HG03457 (cell line): ENCODE data around the gene SLC9A9.

ENCODE experiments used
- ATAC-seq: cut with Tn5 transposase; IDR thresholded peaks from one replicate; pipeline ENCODE4 v1.9.1; 2021; ENCODE audit warnings: moderate number of reproducible peaks; ENCODE audit not compliant: unreplicated experiment

SLC9A9 gene

DNA sequence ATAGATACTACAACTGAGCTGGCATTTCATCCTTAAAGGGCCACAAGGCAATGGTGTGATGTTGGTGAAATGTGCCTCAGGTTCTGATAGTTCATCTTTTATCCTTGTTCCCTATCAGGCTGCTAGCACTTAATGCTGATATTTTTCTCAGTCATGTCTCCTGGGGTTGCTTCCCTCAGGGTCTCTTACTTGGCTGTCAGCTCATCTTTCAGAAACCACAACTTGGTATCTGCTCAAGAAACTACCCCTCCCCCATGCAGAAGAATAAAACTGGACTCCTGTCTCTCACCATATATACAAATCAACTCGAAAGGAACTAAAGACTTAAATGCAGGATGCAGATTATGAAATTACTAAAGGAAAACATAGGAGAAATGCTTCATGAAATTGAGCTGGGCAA, 420.6 kb downstream of the SLC9A9 start:
- ATAC-seq: no peak

DNA sequence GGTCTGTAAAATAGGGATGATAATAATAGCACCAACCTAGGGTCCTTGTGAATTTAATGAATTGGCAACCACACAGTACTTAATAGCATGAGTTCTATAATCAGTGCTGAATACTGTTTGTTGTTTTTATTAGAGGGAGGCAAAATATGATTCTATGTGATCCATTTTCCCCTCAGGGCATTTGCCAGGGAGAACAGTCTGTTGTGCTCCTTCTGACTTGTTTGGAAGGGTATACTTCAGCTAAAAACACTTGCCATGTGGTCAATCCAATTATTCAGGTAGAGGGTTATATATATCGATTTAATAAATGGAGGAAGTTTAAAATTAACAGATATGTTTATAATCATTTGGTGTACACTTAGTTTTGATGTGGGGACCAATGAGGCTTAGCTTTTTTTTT, 423.4 kb downstream of the SLC9A9 start:
- no peak for ATAC-seq

DNA sequence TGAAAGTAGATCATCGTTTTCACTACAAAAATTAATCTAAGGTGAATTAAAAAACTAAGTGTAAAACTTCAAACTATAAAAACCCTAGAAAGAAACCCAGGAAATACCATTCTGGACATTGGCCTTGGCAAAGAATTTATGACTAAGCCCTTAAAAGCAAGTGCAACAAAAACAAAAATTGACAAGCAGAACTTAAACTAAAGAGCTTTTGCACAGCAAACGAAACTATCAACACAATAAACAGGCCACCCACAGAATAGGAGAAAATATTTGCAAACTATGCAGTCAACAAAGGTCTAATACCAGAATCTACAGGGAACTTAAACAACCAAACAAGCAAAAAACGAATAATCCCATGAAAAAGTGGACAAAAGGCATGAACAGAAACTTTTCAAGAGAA, 426.7 kb downstream of the SLC9A9 start:
- ATAC-seq: no peak

DNA sequence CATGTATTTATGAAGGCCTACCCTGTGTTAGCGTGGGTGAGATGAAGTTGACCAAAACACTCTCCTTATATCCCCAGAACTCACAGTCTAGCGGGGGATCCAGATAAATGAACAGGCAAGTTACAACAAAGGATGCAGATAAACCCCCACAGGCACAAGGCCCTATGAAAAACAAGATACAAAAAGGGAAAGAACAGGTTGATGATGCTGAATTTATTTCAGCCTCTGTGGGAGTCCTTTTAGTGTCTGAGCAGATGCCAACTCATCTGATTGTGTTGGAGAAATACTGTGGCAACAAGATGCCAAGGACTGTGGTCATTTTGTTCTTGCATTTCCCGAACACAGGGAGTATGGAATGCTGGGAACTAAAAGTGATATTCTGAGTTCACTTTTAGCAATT, 428.7 kb downstream of the SLC9A9 start:
- no peak for ATAC-seq

DNA sequence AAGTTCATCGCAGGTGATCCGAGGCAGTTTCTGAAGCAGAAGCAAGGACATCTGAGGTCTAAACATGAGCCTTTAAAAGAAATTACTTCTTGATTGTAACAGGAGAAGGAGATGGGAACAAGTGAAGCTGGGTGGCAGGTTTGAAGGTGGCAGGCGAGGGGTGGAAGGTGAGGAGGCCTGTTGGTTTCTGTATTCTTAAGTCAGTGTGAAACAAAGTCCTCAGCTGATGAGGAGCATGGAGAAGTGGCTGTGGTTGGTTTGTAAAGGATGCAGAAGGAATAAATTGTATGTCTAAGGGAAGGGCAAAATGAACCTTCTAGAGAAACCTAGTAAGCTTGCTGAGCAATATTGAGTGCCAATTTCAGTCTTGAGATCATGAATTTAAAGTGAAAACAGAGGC, 429.9 kb downstream of the SLC9A9 start:
- no peak for ATAC-seq

DNA sequence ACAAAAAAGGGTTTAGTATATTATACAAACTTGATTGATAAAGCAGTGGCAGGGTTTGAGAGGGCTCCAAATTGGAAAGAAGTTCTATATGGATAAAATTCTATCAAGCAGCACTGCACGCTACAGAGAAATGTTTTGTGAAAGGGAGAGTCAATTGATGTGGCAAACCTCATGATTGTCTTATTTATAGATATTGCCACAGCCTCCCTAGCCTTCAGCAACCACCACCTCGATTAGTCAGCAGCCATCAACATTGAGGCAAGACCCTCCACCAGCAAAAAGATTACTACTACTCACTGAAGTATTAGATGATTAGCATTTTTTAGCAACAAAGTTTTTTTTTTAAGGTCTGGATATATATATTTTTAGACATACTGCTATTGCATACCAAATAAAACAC, 432.0 kb downstream of the SLC9A9 start:
- ATAC-seq: no peak

DNA sequence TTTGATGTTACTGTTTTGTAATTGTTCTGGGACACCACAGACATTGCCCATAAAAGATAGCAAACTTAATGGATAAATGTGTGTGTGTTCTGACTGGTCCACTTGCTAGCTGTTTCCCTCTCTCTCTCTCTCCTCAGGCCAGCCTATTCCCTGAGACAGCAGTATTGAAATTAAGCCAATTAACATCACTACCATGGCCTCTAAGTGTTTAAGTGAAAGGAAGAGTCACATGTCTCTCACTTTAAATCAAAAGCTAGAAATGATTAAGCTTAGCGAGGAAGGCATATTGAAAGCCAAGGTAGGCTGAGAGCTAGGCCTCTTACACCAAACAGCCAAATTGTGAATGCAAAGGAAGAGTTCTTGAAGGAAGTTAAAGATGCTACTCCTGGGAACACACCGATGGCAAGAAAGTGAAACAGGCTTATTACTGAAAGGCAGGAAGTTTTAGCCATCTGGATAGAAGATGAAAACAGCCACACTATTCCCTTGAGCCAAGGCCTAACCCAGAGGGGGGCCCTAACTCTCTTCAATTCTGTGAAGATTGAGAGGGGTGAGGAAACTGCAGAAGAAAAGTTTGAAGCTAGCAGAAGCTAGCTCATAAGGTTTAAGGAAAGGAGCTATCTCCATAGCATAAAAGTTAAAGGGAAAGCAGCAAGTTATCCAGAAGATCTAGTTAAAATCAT, 433.6 kb downstream of the SLC9A9 start:
- no peak for ATAC-seq

DNA sequence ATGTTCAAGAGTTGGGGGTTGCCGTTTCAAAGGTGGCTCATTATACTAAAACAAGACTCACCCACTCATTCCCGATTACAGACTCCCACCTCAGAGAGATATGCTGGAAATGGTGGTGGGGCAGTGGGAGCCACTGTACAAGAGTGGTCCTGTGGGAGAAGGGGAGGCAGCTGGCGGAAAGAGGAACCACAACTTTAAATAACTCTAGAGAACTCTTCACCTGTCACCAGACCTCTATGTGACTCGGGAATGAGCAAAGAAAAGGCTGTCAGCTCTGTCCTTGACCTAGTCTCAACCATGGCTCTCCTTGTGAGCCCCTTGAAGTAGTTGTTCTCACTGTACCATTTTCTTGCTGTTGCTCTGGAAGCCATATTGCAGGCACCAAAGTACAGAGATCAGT, 434.9 kb downstream of the SLC9A9 start:
- no peak for ATAC-seq

DNA sequence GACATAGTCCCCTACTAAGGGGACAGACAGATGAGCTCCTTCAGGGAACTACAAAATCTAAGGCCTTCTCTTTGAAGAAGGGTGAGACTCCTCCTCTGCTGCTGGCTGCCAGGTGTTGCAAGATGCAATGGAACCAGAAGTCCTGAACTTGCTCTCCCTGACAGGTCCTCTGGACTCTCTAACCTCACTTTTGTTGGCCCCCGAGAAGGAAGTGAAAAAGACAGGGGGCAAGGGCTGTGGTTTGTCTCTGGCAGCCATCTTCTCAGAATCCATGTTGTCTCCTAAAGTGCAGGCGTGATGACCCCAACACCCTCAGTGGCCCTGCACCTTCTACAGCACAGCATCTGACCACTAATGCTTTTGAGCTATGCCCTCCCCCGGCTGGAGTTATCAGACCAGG, 436.2 kb downstream of the SLC9A9 start:
- ATAC-seq: no peak

DNA sequence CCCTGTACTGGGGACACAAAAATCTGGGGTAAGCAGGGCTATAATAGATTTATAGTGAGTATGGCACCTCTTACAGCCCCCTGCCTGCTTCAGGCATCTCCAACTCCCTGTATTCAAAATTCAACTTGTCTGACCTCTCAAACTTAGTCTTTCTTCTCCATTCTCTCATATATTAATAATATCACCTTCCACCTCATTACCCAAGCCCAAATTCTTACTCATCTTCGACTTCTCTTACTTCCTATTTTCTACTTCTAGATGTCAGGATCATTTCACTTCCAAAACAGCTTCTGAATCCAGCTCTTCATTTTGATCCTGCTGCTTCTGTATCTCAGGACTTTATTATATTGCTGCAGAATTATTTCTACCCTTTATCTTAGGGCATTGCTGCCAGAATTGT, 438.0 kb downstream of the SLC9A9 start:
- ATAC-seq: no peak

DNA sequence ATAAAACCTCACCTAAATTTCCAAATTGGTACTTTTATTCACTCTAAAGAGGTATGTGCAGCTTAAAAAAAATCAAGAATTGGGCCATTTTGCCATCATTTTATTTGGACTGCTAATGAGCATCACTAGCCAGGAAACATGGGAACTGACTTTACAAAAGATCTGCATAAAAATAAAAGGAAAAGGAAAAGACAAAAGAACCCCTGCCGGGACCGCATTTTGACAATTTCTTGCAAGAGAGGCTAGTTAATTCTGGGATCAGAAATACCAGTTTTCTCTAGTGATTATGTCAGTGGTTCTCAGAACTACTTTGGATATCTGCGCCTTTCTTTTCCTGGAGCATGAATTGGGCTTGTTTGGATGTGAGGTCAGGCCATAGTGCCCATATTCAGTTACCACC, 439.5 kb downstream of the SLC9A9 start:
- no peak for ATAC-seq

DNA sequence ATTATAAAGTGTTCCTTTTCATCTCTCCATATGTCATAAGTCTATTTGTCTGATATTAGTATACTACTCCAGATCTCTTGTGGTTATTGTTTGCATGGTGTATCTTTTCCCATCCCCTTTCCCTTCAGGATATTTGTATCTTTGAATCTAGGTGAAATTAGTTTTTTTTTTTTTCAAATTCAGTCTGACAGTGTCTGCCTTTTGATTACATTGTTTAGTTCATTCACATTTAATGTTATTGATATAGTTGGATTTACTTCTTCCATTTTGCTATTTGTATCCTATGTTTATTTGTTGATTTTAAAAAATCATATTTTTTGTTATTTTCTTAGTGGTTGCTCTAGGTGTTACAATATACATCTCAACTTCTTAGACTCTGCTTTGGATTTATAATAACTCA, 445.7 kb downstream of the SLC9A9 start:
- ATAC-seq: no peak

DNA sequence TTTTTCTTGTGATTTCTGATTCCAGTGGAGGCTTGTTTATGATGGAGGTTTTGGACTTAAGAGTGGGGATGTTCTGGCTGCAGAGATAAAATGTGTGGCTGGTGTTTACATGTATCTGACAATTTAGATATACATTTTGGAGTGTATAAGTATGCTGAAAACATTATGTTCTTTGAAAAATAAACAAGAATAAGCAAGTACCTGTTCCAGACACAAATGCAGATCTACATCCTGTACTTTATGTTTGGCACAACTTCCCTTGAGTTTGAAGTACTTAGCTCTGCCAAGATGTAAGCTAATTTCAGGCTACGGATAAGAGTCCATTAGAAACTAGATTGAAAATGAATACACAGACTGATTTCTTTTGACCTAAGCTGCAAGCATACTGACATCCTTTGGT, 451.5 kb downstream of the SLC9A9 start:
- ATAC-seq: no peak

DNA sequence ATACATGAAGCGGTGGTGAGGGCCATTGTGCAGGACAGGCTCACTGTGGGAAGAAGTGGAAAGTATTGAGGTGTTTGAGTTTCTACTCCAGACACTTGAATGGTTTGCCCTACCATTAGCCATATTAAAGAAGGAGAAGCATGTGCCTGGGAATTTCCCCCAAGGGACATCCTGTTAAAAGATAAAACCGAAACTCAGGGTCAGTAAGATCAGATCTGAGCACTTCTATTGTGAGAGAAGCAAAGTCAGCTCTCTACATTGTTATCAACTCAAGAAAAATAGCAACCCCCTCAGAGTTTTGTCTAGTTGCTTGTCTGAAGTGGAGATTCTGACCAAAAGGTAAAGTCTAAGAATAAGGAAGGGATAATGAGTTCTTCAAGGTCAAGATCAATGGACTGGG, 458.9 kb downstream of the SLC9A9 start:
- ATAC-seq: no peak

DNA sequence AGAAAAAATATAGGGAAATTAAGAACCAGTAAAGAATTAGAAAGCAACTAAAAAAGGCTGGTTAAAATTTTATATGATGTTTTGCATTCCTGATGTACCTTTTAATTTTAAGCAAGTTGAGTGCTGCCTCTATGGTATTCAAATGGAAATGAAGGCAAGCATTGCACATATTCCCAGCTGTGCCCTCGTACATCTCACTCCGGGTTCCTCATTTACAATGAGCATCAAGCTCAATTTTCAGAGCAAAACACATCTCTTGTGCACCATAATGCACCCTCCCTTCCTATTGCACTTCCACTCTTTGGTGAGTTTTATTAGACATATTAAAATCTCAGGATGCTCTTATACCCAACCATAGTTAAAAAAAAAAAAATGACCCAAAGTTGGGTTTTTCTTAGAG, 460.8 kb downstream of the SLC9A9 start:
- ATAC-seq: no peak

DNA sequence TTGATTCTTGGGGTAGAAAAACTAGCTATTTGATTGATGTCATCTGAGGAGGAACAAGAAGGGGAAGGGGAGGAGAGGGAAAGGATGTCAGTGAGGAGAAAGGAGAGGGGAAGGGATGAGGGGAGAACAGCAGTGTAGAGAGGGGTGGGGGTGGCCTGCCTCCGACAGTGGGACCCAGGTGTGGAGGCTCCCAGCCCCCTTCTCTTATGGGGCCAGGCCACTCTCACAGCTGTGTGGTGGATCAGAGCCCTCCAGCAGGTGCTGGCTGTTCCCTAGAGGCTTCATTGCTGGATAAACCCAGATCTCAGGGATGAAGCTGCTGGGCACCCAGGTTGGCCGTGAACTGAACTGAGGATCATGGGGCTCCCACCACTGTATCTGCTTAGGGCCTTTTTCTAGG, 464.2 kb downstream of the SLC9A9 start:
- ATAC-seq: no peak

DNA sequence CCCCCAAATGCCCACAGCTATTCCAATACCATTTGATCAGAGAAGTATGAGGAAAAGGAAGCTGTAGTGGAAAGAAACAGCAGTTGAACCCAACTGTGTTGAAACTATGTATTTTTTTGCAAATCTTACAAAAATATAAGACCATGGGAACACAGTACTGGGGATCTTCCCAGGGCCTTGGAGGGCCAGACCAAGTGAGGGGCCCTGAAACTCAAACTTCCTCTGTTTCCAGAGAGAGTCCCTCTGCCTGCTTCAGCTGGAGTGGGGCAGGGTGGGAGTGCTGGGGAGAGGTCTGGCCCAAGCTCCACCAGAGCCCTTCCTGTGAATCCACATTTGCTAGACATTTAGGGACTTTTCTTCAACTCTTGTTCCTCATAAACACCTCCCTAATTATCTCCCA, 464.8 kb downstream of the SLC9A9 start:
- ATAC-seq: no peak

DNA sequence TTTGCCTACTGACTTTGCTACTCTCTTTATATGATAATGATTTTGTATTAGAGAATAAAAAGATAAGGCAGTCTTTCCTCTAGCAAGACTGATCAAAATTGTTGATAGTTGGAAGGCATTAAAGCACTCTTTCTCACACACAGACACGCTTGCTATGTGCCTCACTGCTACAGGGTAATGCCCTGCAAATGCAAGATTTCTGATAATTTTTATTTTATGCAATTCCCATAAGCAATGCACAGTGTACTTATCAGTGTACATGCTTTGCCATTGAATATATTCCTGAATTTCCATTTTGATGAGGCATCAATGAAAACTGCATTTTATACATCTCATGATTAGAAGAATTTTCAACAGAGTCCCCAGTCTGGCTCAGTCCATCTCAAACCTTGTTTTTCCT, 465.5 kb downstream of the SLC9A9 start:
- ATAC-seq: no peak

DNA sequence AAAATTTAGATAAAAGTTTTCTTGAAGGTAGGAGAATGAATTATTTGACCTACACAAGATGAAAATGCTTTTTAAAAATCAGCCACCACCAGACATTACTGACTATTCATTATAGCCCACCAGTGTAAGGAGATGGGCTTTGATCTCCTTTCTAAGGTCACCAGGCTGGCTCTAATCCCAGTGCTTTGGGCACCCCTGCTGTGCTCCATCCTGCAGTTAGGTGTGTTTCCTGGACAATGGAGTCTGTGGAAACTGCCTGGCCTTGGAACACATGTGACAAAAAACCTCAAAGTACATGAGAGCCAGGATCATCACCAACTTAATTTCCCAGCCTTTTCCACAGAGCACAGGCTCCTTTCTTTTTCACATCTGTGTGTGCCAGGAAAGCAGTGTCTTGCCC, 467.8 kb downstream of the SLC9A9 start:
- ATAC-seq: no peak

DNA sequence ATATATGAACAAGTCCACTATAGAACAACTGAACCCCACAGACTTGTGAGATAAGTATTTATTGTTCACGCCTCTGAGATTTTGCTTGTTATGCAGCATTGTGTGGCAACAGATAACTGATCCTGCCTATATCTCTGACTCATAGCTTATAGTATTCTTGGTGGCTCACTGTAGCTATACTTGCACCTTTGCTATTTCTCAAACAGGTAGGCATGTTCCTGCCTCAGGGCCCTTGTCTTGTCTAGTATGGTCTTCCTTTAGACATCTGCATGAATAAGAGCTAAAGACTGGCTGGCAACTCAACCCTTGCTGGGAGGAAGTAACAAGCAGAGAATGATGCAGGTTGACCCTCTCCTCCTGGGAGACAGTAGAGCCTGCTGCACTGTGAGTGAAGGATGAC, 472.6 kb downstream of the SLC9A9 start:
- no peak for ATAC-seq

DNA sequence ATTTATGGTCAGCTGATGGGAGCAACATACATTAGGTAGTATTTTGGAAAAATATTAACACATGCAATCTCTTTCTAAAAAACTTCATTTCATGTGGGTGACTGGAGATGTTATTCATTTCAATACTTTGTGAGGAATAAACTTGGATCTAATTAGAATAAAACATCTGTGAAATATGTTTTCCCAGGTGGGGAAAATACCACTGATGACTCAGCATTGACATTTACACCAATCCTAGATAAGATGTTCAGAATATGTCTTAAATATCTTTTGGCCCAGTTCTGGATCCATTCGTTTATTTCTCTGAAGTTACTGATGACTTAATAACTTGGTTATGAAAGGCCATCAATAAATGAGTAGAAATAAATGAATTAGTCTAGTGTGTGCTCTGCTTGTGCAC, 481.1 kb downstream of the SLC9A9 start:
- ATAC-seq: no peak

DNA sequence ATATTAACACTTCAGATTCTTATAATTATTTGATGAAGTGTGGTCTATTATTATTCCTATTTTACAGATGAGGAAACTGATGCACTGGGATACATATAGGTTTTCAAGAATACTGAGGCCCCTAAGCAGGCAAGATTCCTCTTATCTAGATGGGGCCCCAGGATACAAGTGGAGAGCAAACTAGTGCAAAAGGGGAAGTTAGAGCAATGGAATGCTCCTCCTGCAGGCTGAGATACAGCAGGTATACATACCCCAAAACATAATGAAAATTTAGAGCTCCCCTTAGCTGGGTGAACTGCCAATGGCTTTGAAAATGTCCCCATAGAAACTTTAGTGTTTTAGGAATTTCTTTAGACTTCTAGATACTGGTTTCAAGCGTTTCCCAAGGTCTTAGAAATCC, 481.6 kb downstream of the SLC9A9 start:
- ATAC-seq: no peak

DNA sequence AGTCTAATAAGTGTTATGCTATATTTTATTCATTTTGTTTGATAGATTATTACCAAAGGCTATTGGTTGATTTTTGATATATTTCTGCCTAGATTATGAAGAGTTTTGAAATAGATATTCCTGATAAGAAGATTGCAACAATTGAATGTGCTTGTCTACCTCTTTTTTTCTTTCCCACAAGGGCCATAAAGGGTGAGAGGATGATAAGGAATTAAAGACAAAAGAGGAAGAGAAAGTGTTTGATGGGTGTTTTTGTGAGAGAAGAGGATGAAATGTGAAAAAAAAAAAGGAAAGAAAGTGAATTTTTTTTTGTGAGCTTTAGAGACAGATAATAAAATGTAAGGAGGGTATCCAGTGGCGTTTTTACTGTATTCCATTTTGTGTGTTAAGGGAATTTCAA, 484.3 kb downstream of the SLC9A9 start:
- ATAC-seq: no peak

DNA sequence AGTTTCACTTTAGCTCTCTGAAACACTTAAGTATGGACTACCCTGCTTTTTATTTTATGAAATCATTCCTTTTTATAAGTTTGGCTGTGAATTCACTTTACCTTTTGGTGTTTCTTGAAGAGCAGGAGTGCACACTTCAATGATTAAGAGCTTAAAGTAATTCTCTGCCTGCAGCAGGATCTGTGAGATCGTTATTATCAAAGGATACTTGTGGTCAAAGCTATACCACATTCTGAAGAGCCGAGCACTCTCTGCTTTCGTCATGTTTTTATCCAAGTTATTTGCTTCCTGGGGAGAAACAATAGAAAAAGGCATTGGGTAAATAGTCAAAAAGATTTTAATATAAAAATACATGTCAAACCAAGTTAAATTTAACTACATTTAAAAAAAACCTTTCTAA, 485.0 kb downstream of the SLC9A9 start:
- no peak for ATAC-seq
